Kidney (tissue), 14 donors: Measurements from ENCODE around the gene MIF4GD. TPM values are rescaled to one million over a fixed set of nuclear protein-coding genes. Genes with fewer than 3 reads are reported as not detected.

Source experiments
- DNase-seq, 5 donors: peaks; one replicate each; pipeline ENCODE4 v3.0.0-alpha.2; 2013 to 2020
- FAIRE-seq: peaks from 2 replicates; lab custom pipeline; 2012; peaks lifted over from hg19 to GRCh38; lab: Jason Lieb, UNC
- H3K27ac ChIP-seq, 2 donors: one replicate each; pipeline ENCODE4 v1.7.0; 2013; ENCODE audit warnings: low read depth in 2 of 2, low read length in 2 of 2, inconsistent platforms in 1 of 2
- H3K27me3 ChIP-seq: one replicate; pipeline ENCODE4 v1.7.1; 2013; ENCODE audit warnings: low read length, inconsistent platforms; ENCODE audit not compliant: control insufficient read depth, insufficient read depth
- H3K36me3 ChIP-seq, 3 donors: one replicate each; pipeline versions ENCODE4 v1.7.0 to v1.7.1; 2013; ENCODE audit warnings: low read length in 3 of 3, control low read depth in 1 of 3, inconsistent platforms in 1 of 3; ENCODE audit not compliant: insufficient read depth in 3 of 3, control insufficient read depth in 2 of 3
- H3K4me1 ChIP-seq, 3 donors: one replicate each; pipeline versions ENCODE4 v1.7.0 to v1.7.1; 2013; ENCODE audit warnings: low read length in 3 of 3, inconsistent platforms in 1 of 3, low read depth in 1 of 3; ENCODE audit not compliant: control insufficient read depth in 2 of 3, insufficient read depth in 2 of 3
- H3K4me3 ChIP-seq, 3 donors: one replicate each; pipeline versions ENCODE4 v1.7.0 to v1.8.1; 2013; ENCODE audit warnings: low read length in 3 of 3, control low read depth in 1 of 3, inconsistent platforms in 1 of 3
- H3K9ac ChIP-seq, 3 donors: one replicate each; pipeline versions ENCODE4 v1.7.0 to v1.7.1; 2013; ENCODE audit warnings: low read length in 3 of 3, control low read depth in 1 of 3, inconsistent platforms in 1 of 3
- H3K9me3 ChIP-seq, 3 donors: one replicate each; pipeline versions ENCODE4 v1.7.0 to v1.7.1; 2013; ENCODE audit warnings: low read length in 3 of 3, control low read depth in 1 of 3, inconsistent platforms in 1 of 3; ENCODE audit not compliant: control insufficient read depth in 2 of 3, insufficient read depth in 1 of 3
- intact Hi-C: fragments of 100-400 bp; cut with DNase I; formaldehyde crosslinking; loops from one replicate; pipeline ENCODE4 v1.11.1; 2022
- polyA plus RNA-seq: library from polyadenylated mRNA; stranded (reverse); fragments of 350-450 nt; fragmentation: Illumina TruSeq; extraction: RNeasy Lipid Tissue Mini Kit (QIAGEN cat#74804); gene quantifications from one replicate; pipeline ENCODE4 v1.2.3, GENCODE V29; 2014; ENCODE audit warnings: low read depth, low replicate concordance; ENCODE audit not compliant: insufficient read depth
- total RNA-seq: library from RNA; stranded (reverse); fragmentation: NEBNext Ultra II Directional; extraction: Animal tissue kit (Norgen Biotek cat#: 25700); gene quantifications from one replicate; pipeline ENCODE4 v1.2.1, GENCODE V29; 2021
- TF ChIP-seq, protein P1 (sequence below): IDR thresholded peaks from 3 replicates; pipeline ENCODE4 v1.5.1; 2012; ENCODE audit warnings: mild to moderate bottlenecking, moderate library complexity, borderline replicate concordance; ENCODE audit not compliant: insufficient read depth; ENCODE audit errors: extremely low read depth
- donor health status: control.
- donor health status: control.
- donor health status: control.
- donor health status: control.
- donor health status: control.
- donor health status: DM: yes; HTN: yes; CAD: no.
- donor health status: Normal renal cell carcinoma (clear cell type).

Gene MIF4GD
- total and polyA plus RNA-seq, 2 donors from 2014 or later, result 28.2 to 30.1 TPM

DNA sequence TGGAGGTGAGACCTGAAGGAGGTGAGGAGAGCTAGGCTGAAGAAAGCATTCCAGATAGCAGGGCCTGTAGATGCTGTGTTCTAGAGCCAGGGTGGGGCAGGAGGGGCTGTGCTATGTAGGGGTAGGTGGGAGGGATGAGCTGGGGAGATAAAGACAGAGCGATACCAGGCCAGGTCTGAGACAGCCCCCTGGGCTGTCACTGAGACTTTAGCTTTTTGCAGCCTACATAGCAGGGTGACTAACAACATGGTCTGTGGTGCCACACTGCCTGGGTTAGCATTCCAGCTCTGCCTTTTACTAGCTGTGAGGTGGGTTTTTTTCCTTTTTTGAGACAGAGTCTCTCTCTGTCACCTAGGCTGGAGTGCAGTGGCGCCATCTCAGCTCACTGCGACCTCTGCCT, 51.2 kb downstream of the MIF4GD start:
- Histone ChIP-seq H3K4me1 (no peaks in the 10 kb centered on the region), H3K9me3 (no peaks in the 10 kb centered on the region), H3K36me3 (peaks cover 4 to 38% (median 27%) of the 10 kb centered on the region in 3 donors), H3K4me3 (no peak overlapping the region), H3K27ac (no peak overlapping the region), H3K9ac (no peak overlapping the region), H3K27me3 (no peaks in the 10 kb centered on the region)
- DNase-seq, result no peak
- TF ChIP-seq, protein P1, sequence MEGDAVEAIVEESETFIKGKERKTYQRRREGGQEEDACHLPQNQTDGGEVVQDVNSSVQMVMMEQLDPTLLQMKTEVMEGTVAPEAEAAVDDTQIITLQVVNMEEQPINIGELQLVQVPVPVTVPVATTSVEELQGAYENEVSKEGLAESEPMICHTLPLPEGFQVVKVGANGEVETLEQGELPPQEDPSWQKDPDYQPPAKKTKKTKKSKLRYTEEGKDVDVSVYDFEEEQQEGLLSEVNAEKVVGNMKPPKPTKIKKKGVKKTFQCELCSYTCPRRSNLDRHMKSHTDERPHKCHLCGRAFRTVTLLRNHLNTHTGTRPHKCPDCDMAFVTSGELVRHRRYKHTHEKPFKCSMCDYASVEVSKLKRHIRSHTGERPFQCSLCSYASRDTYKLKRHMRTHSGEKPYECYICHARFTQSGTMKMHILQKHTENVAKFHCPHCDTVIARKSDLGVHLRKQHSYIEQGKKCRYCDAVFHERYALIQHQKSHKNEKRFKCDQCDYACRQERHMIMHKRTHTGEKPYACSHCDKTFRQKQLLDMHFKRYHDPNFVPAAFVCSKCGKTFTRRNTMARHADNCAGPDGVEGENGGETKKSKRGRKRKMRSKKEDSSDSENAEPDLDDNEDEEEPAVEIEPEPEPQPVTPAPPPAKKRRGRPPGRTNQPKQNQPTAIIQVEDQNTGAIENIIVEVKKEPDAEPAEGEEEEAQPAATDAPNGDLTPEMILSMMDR, result no peak
- intact Hi-C loops, result no loop called here
- FAIRE-seq, result no peak

DNA sequence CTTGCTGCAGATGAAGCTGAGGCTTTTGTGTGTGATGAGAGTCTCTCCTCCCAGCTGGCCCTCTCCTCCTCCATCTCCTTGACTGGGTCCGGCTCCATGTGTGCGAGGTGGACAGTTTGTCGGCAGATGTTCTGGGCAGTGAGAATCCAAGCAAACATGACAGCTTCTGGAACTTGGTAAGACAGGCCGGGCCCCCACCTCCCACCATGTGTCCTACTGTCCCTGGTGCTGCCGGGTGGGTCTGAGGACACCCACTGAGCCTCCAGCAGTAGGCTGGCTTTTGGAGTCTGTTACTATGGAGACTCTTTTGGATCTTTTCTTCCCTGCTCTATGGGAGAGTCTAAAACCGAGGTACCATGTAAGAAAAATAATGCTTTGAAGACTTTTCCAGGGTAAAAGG, 52.9 kb downstream of the MIF4GD start:
- FAIRE-seq (no peak), DNase-seq (no peak)
- no peaks in the 10 kb centered on the region for H3K27me3 ChIP-seq
- no peaks in the 10 kb centered on the region for H3K9me3 ChIP-seq
- no peaks in the 10 kb centered on the region for H3K4me1 ChIP-seq
- no peak overlapping the region for H3K27ac ChIP-seq
- H3K9ac ChIP-seq, result no peak overlapping the region
- intact Hi-C loops, result no loop called here
- TF ChIP-seq, protein P1, result no peak
- H3K36me3 ChIP-seq, result peaks cover 4 to 42% (median 31%) of the 10 kb centered on the region in 3 donors
- no peak overlapping the region for H3K4me3 ChIP-seq

Other genes starting within 250 kb of the MIF4GD start
- 261 TPM for gene ATP5PD, start 224.3 kb downstream of the MIF4GD start, total RNA-seq
- 916 TPM for gene ATP5PD, start 224.3 kb downstream of the MIF4GD start, polyA plus RNA-seq
- 30.2 TPM for gene KCTD2, start 224.0 kb downstream of the MIF4GD start, total RNA-seq
- 26.0 TPM for gene KCTD2, start 224.0 kb downstream of the MIF4GD start, polyA plus RNA-seq
- gene SLC16A5, start 183.3 kb downstream of the MIF4GD start, total RNA-seq, result 184 TPM
- 28.4 TPM for gene SLC16A5, start 183.3 kb downstream of the MIF4GD start, polyA plus RNA-seq
- 31.8 TPM for gene ARMC7, start 161.3 kb downstream of the MIF4GD start, total RNA-seq
- gene ARMC7, start 161.3 kb downstream of the MIF4GD start, polyA plus RNA-seq, result 35.1 TPM
- 59.4 TPM for gene NT5C, start 139.5 kb downstream of the MIF4GD start, total RNA-seq
- gene NT5C, start 139.5 kb downstream of the MIF4GD start, polyA plus RNA-seq, result 74.9 TPM
- 76.4 TPM for gene JPT1, start 116.7 kb downstream of the MIF4GD start, total RNA-seq
- 122 TPM for gene JPT1, start 116.7 kb downstream of the MIF4GD start, polyA plus RNA-seq
- 315 TPM for gene SUMO2, start 88.3 kb downstream of the MIF4GD start, total RNA-seq
- gene SUMO2, start 88.3 kb downstream of the MIF4GD start, polyA plus RNA-seq, result 279 TPM
- 67.1 TPM for gene NUP85, start 65.6 kb downstream of the MIF4GD start, total RNA-seq
- 23.9 TPM for gene NUP85, start 65.6 kb downstream of the MIF4GD start, polyA plus RNA-seq
- 49.2 TPM for gene GGA3, start 9.6 kb downstream of the MIF4GD start, total RNA-seq
- 8.0 TPM for gene GGA3, start 9.6 kb downstream of the MIF4GD start, polyA plus RNA-seq
- gene MRPS7, start 9.4 kb downstream of the MIF4GD start, total RNA-seq, result 46.4 TPM
- 134 TPM for gene MRPS7, start 9.4 kb downstream of the MIF4GD start, polyA plus RNA-seq
- 11.2 TPM for gene SLC25A19, start 18.2 kb upstream of the MIF4GD start, total RNA-seq
- gene SLC25A19, start 18.2 kb upstream of the MIF4GD start, polyA plus RNA-seq, result 15.3 TPM
- gene GRB2, start 134.4 kb upstream of the MIF4GD start, total RNA-seq, result 119 TPM
- 65.3 TPM for gene GRB2, start 134.4 kb upstream of the MIF4GD start, polyA plus RNA-seq
- gene TMEM94, start 185.4 kb upstream of the MIF4GD start, total RNA-seq, result 82.6 TPM
- 49.6 TPM for gene TMEM94, start 185.4 kb upstream of the MIF4GD start, polyA plus RNA-seq
- 98.6 TPM for gene CASKIN2, start 244.3 kb upstream of the MIF4GD start, total RNA-seq
- gene CASKIN2, start 244.3 kb upstream of the MIF4GD start, polyA plus RNA-seq, result 25.0 TPM
- 25.8 TPM for gene TSEN54, start 245.3 kb upstream of the MIF4GD start, total RNA-seq
- 33.8 TPM for gene TSEN54, start 245.3 kb upstream of the MIF4GD start, polyA plus RNA-seq